T-cell (primary cell): ENCODE measurements around the gene PRSS48. TPM values are rescaled to one million over a fixed set of nuclear protein-coding genes. Genes with fewer than 3 reads are reported as not detected.
"Not testable (repeated sequence)": the region's sequence is repeated elsewhere in the genome, so short reads cannot be mapped to it uniquely, and the experiment has no call there.

Experiments
- ATAC-seq, 4 experiments: fragments of 200-7000 bp in 3 of 4; fragments of 150-1000 bp in 1 of 4; cut with Tn5 transposase; replicated peaks in 1 of 4; 1 replicate in 3 of 4; 2 replicates in 1 of 4; pipeline ENCODE4 v1.10.0; 2021; ENCODE audit warnings: moderate library complexity in 3 of 4, mild to moderate bottlenecking in 2 of 4, moderate number of reproducible peaks in 1 of 4
- CTCF ChIA-PET, 2 donors: fragments of 300-600 bp; sonication (Branson Sonifier 250); formaldehyde crosslinking; loops; one replicate each; lab custom pipeline; 2022; ENCODE audit warnings: antibody characterized with exemption in 2 of 2; lab: Charles Lee
- POLR2A ChIA-PET, 2 donors: fragments of 300-600 bp; sonication (Branson Sonifier 250); formaldehyde crosslinking; loops; one replicate each; lab custom pipeline; 2022; ENCODE audit warnings: antibody characterized with exemption in 2 of 2; lab: Charles Lee
- DNase-seq, 35 experiments: peaks; one replicate each; pipeline versions ENCODE4 v3.0.0 to v3.0.0-alpha.2; 2013 to 2023
- H3K27ac ChIP-seq: one replicate; pipeline ENCODE4 v1.5.1; 2013; ENCODE audit warnings: low read length
- H3K27me3 ChIP-seq, 2 experiments: replicated peaks in 1 of 2; 1 replicate in 1 of 2; 2 replicates in 1 of 2; pipeline versions ENCODE4 v1.6.1 to v1.7.0; 2013; ENCODE audit warnings: low read length in 1 of 2, mixed read lengths in 1 of 2; ENCODE audit not compliant: control insufficient read depth in 2 of 2, insufficient read depth in 2 of 2; ENCODE audit errors: extremely low read depth in 1 of 2
- H3K36me3 ChIP-seq, 2 donors: 1 replicate in 1 of 2; 2 replicates in 1 of 2; pipeline versions ENCODE4 v1.6.1 to v1.7.0; 2013; ENCODE audit warnings: low read length in 1 of 2; ENCODE audit not compliant: control insufficient read depth in 2 of 2, insufficient read depth in 1 of 2; ENCODE audit errors: extremely low read depth in 1 of 2
- H3K4me1 ChIP-seq, 2 experiments: 1 replicate in 1 of 2; 2 replicates in 1 of 2; pipeline versions ENCODE4 v1.6.1 to v1.7.0; 2013; ENCODE audit warnings: low read length in 2 of 2, mixed read lengths in 1 of 2; ENCODE audit not compliant: insufficient read depth in 2 of 2, control insufficient read depth in 1 of 2; ENCODE audit errors: extremely low read depth in 1 of 2
- H3K4me3 ChIP-seq, 2 donors: 1 replicate in 1 of 2; 2 replicates in 1 of 2; pipeline versions ENCODE4 v1.5.1 to v1.7.0; 2013; ENCODE audit warnings: mild to moderate bottlenecking in 2 of 2, low read length in 1 of 2, moderate library complexity in 1 of 2; ENCODE audit not compliant: control insufficient read depth in 1 of 2; ENCODE audit errors: extremely low read depth in 1 of 2
- H3K9me3 ChIP-seq: 2 replicates; pipeline ENCODE4 v1.7.0; 2013
- H3K27ac Mint-ChIP-seq, 2 donors: one replicate each; pipeline ENCODE4 v1.8.0; 2020 to 2021; ENCODE audit warnings: mild to moderate bottlenecking in 2 of 2, mixed read lengths in 2 of 2
- H3K27me3 Mint-ChIP-seq, 2 donors: one replicate each; pipeline ENCODE4 v1.8.0; 2021 to 2022; ENCODE audit warnings: mixed read lengths in 2 of 2
- H3K36me3 Mint-ChIP-seq: one replicate; pipeline ENCODE4 v1.8.0; 2021; ENCODE audit warnings: mixed read lengths
- H3K4me1 Mint-ChIP-seq, 3 donors: one replicate each; pipeline ENCODE4 v1.8.0; 2020 to 2022; ENCODE audit warnings: mixed read lengths in 3 of 3, mild to moderate bottlenecking in 1 of 3
- H3K4me3 Mint-ChIP-seq, 3 donors: one replicate each; pipeline ENCODE4 v1.8.0; 2020 to 2022; ENCODE audit warnings: mild to moderate bottlenecking in 3 of 3, mixed read lengths in 3 of 3, moderate library complexity in 3 of 3
- H3K9me3 Mint-ChIP-seq, 3 donors: one replicate each; pipeline ENCODE4 v1.8.0; 2020 to 2022; ENCODE audit warnings: mixed read lengths in 3 of 3
- WGBS: methylation state at CpG from one replicate; pipeline ENCODE4 v1.1.5; 2013; ENCODE audit warnings: missing lambda C conversion rate; ENCODE audit not compliant: insufficient coverage; 5-methylcytosine and 5-hydroxymethylcytosine counted together
- total RNA-seq, 35 experiments: library from RNA in 6 of 35; stranded (reverse) in 6 of 35; fragments of 120-200 nt in 1 of 35; gene quantifications; one replicate each; pipeline versions ENCODE4 v1.2.1 to v1.2.4 and lab custom pipeline; 2013 to 2026

PRSS48 gene
- total RNA-seq, 5 donors from 2014 or later (not counting 1 experiment from before 2014, with no cell fraction given), result not detected

DNA sequence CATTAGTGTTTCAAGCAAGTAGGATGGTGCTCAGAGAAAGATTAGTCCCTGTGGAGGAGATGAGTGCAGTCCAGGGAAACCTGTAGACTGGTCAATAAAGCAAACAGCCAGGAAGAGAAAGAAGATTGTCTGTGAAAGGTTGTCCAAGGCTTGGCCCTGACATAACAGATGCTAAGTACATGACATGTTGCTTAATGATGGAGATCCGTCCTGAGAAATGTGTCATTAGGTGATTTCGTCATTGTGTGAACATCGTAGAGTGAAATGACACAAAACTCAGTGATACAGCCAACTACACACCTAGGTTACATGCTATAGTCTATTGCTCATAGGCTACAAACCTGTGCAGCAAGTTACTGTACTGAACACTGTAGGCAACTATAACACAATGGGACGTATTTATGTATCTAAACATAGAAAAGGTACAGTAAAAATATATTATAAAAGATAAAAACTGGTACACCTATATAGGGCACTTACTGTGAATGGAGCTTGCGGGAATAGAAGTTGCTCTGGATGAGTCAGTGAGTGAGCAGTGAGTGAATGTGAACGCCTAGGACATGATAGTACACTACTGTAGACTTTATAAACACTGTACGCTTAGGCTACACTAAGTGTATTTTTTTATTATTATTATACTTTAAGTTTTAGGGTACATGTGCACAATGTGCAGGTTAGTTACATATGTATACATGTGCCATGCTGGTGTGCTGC is 9.0 kb upstream of the PRSS48 start:
- no peaks in the 10 kb centered on the region for H3K9me3 Mint-ChIP-seq
- Histone ChIP-seq H3K4me1 (no peaks in the 10 kb centered on the region), H3K27me3 (peaks cover 0 to 4% of the 10 kb centered on the region in 2 experiments), H3K36me3 (no peaks in the 10 kb centered on the region), H3K9me3 (no peaks in the 10 kb centered on the region), H3K27ac (no peak overlapping the region), H3K4me3 (no peak overlapping the region)
- ChIA-PET CTCF (no interaction called here), POLR2A (no interaction called here)
- no peaks in the 10 kb centered on the region for H3K36me3 Mint-ChIP-seq
- no peak overlapping the region for H3K4me3 Mint-ChIP-seq
- H3K27ac Mint-ChIP-seq, result no peak overlapping the region
- H3K4me1 Mint-ChIP-seq, result no peaks in the 10 kb centered on the region
- no CpG with 5 or more reads among the region's 7 CpGs for WGBS
- DNase-seq, result no peak
- no peak for ATAC-seq
- peaks cover 3 to 6% of the 10 kb centered on the region in 2 donors for H3K27me3 Mint-ChIP-seq

DNA sequence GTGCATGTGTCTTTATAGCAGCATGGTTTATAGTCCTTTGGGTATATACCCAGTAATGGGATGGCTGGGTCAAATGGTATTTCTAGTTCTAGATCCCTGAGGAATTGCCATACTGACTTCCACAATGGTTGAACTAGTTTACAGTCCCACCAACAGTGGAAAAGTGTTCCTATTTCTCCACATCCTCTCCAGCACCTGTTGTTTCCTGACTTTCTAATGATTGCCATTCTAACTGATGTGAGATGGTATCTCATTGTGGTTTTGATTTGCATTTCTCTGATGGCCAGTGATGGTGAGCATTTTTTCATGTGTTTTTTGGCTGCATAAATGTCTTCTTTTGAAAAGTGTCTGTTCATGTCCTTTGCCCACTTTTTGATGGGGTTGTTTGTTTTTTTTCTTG is 8.1 kb upstream of the PRSS48 start:
- H3K36me3 ChIP-seq, H3K27me3 Mint-ChIP-seq, POLR2A ChIA-PET, DNase-seq, H3K9me3 ChIP-seq, H3K27me3 ChIP-seq, H3K27ac Mint-ChIP-seq, H3K27ac ChIP-seq, H3K36me3 Mint-ChIP-seq, H3K9me3 Mint-ChIP-seq, ATAC-seq, H3K4me1 Mint-ChIP-seq, H3K4me1 ChIP-seq, CTCF ChIA-PET, H3K4me3 ChIP-seq, H3K4me3 Mint-ChIP-seq: not testable (repeated sequence)

DNA sequence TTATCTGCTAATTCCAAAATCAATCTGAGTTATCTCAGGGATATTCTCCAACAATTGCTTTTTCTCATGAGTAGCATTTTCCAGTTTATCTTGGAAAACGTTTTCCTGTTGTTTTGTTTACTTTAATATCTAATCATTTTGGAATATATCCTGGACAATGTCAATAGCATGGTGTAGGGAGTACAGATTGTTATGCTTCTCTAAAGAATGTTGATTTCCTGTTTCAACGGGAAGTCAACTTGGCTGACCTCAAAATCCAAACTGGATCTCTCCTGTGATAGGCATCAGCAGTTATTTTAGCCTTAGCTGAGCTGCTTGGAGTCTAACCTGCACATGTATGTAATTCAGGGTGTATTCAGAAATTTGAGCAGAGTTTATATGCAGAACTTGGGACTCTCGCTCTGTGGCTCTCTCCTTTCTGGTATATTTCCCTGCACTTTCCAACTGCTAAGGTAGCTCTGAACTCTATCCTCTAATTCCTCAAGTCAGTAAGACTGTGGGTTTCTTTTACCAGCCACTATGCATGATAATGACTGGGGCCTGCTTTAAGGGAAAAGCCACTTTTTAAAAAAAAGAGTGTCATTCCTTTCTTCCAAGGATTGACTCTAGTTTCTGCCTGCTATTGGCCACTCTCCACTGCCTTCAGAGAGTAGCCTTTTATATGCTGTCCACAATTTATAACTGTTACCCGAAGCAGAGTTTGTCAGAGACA is 7.7 kb downstream of the PRSS48 start:
- H3K4me1 Mint-ChIP-seq, result no peaks in the 10 kb centered on the region
- H3K4me3 Mint-ChIP-seq, result no peak overlapping the region
- Histone ChIP-seq H3K36me3 (no peaks in the 10 kb centered on the region), H3K27me3 (peaks cover 0 to 9% of the 10 kb centered on the region in 2 experiments), H3K9me3 (no peaks in the 10 kb centered on the region), H3K4me3 (no peak overlapping the region), H3K27ac (no peak overlapping the region), H3K4me1 (no peaks in the 10 kb centered on the region)
- peaks cover 0 to 12% (median 7%) of the 10 kb centered on the region in 3 donors for H3K9me3 Mint-ChIP-seq
- H3K36me3 Mint-ChIP-seq, result no peaks in the 10 kb centered on the region
- H3K27me3 Mint-ChIP-seq, result peaks cover 5 to 9% of the 10 kb centered on the region in 2 donors
- CTCF ChIA-PET, result no interaction called here
- H3K27ac Mint-ChIP-seq, result no peak overlapping the region
- 33% methylated on average over 1 of the region's 4 CpGs for WGBS
- DNase-seq (no peak), ATAC-seq (no peak)
- POLR2A ChIA-PET, result interaction anchor here in 1 of 2 donors (0.9 kb wide), 1 partner anchor 15 kb away, joined by 3 read pairs; no protein-coding TSS in a partner anchor

DNA sequence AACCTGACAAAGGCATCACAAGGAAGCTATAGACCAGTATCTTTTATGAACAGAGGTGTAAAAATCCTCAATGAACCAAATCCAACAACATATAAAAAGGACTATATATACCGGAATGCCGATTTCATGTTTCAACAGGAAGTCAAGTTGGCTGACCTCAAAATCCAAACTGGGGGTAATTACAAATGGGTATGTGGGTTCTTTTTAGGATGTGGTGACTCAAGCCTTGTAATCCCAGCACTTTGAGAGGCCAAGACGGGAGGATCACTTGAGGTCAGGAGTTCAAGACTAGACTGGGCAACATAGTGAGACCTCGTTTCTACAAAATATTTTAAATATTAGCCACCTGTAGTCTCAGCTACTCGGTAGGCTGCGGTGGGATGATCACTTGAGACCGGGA is 10.4 kb downstream of the PRSS48 start:
- ChIA-PET CTCF (no interaction called here), POLR2A (no interaction called here)
- no peak overlapping the region for H3K27ac ChIP-seq
- Mint-ChIP-seq H3K4me1 (no peaks in the 10 kb centered on the region), H3K36me3 (no peaks in the 10 kb centered on the region), H3K4me3 (no peak overlapping the region), H3K9me3 (peaks cover 0 to 12% (median 7%) of the 10 kb centered on the region in 3 donors), H3K27ac (no peak overlapping the region), H3K27me3 (peaks cover 5 to 6% of the 10 kb centered on the region in 2 donors)
- H3K4me1 ChIP-seq, result no peaks in the 10 kb centered on the region
- no peaks in the 10 kb centered on the region for H3K36me3 ChIP-seq
- no peaks in the 10 kb centered on the region for H3K9me3 ChIP-seq
- WGBS, result 100% methylated on average over 3 of the region's 7 CpGs
- ATAC-seq (no peak), DNase-seq (no peak)
- no peak overlapping the region for H3K4me3 ChIP-seq
- H3K27me3 ChIP-seq, result peaks cover 0 to 4% of the 10 kb centered on the region in 2 experiments

DNA sequence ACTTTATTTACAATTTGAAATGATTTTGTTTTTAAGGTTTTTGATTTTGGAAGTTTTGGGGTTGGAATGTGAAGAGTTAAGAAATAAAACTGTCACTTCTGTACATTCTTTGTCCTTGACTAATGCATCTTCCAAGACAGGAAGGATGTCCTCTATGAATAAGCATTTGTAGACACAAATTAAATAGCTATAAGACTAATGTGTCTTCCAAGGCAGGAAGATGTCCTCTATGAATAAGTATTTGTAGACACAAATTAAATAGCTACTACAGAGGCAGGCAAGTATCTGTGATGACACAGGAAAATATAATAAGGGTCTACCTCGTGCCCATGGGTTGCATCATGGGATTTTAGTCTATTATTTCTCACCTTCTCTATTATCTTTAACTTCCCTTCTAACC is 14.5 kb downstream of the PRSS48 start:
- WGBS, result no CpG with 5 or more reads among the region's 1 CpG
- Mint-ChIP-seq H3K9me3 (no peaks in the 10 kb centered on the region), H3K4me1 (no peaks in the 10 kb centered on the region), H3K36me3 (no peaks in the 10 kb centered on the region), H3K27ac (no peak overlapping the region), H3K4me3 (no peak overlapping the region), H3K27me3 (no peaks in the 10 kb centered on the region)
- H3K9me3 ChIP-seq, result no peaks in the 10 kb centered on the region
- H3K4me1 ChIP-seq, result no peaks in the 10 kb centered on the region
- H3K4me3 ChIP-seq, result no peak overlapping the region
- DNase-seq (no peak), ATAC-seq (no peak)
- ChIA-PET POLR2A (no interaction called here), CTCF (no interaction called here)
- no peaks in the 10 kb centered on the region for H3K36me3 ChIP-seq
- H3K27ac ChIP-seq, result no peak overlapping the region
- peaks cover 0 to 3% of the 10 kb centered on the region in 2 experiments for H3K27me3 ChIP-seq

DNA sequence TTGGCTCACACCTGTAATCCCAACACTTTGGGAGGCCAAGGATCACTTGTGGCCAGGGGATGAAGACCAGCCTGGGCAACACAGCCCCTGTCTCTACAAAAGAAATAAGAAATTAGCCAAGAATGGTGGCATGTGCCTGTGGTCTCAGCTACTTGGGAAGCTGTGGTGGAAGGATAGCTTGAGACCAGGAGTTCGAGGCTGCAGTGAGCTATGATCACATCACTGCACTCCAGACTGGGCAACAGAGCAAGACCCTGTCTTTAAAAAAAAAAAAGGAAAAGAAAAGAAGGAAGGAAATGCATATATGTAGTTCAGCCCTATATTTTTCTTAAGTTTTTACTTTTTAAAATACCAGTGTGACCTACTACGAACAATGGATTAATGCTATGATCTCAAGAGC is 15.1 kb downstream of the PRSS48 start:
- Mint-ChIP-seq H3K4me1 (no peaks in the 10 kb centered on the region), H3K36me3 (no peaks in the 10 kb centered on the region), H3K27ac (no peak overlapping the region), H3K27me3 (no peaks in the 10 kb centered on the region), H3K9me3 (no peaks in the 10 kb centered on the region), H3K4me3 (no peak overlapping the region)
- POLR2A ChIA-PET, result no interaction called here
- H3K27me3 ChIP-seq, result peaks cover 0 to 3% of the 10 kb centered on the region in 2 experiments
- DNase-seq (no peak), ATAC-seq (no peak)
- H3K4me1 ChIP-seq, result no peaks in the 10 kb centered on the region
- H3K4me3 ChIP-seq, result no peak overlapping the region
- CTCF ChIA-PET, result no interaction called here
- WGBS, result 67% methylated on average over 1 of the region's 2 CpGs
- H3K9me3 ChIP-seq, result no peaks in the 10 kb centered on the region
- H3K27ac ChIP-seq, result no peak overlapping the region
- no peaks in the 10 kb centered on the region for H3K36me3 ChIP-seq
